Breast epithelium (tissue), 3 donors: ENCODE measurements around the gene SERPINB6.

Source experiments
- POLR2A ChIP-seq: fragments of 450-650 bp; IDR thresholded peaks from one replicate; pipeline ENCODE4 v1.6.1; 2016; ENCODE audit warnings: antibody characterized with exemption, mild to moderate bottlenecking, moderate library complexity
- POLR2AphosphoS5 ChIP-seq, 3 donors: sonication (generic); formaldehyde crosslinking; IDR thresholded peaks; one replicate each; pipeline ENCODE4 v1.6.1; 2017; ENCODE audit warnings: antibody characterized with exemption in 3 of 3
- TF ChIP-seq, protein P1 (sequence below), 3 donors: fragments of 450-650 bp; IDR thresholded peaks; one replicate each; pipeline ENCODE4 v1.5.1; 2016 to 2017; ENCODE audit warnings: antibody characterized with exemption in 3 of 3, mild to moderate bottlenecking in 3 of 3, moderate library complexity in 3 of 3

DNA sequence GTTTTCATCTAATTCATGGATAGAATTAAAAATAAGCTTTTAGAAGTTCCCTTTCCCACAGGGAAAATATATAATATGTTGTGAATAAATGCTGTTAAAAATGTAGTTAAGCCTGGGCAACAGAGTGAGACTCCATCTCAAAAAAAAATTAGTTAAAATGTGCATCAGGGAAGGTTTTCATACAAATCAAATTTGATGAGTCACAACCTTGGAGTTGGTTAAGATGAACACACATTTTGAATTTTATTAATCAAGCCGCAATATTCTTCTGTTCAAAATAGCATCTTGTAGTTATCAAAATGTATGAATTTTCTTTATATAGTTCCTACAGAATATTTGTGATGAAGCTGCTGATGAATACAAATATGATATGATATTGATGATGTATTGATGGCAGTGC, 37.3 kb downstream of the SERPINB6 start:
- TF ChIP-seq, protein P1, sequence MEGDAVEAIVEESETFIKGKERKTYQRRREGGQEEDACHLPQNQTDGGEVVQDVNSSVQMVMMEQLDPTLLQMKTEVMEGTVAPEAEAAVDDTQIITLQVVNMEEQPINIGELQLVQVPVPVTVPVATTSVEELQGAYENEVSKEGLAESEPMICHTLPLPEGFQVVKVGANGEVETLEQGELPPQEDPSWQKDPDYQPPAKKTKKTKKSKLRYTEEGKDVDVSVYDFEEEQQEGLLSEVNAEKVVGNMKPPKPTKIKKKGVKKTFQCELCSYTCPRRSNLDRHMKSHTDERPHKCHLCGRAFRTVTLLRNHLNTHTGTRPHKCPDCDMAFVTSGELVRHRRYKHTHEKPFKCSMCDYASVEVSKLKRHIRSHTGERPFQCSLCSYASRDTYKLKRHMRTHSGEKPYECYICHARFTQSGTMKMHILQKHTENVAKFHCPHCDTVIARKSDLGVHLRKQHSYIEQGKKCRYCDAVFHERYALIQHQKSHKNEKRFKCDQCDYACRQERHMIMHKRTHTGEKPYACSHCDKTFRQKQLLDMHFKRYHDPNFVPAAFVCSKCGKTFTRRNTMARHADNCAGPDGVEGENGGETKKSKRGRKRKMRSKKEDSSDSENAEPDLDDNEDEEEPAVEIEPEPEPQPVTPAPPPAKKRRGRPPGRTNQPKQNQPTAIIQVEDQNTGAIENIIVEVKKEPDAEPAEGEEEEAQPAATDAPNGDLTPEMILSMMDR (IDR thresholded peaks at IDR 0.05), result no peak
- no peak for TF ChIP-seq POLR2AphosphoS5 (IDR thresholded peaks at IDR 0.05)
- no peak for TF ChIP-seq POLR2A
